HepG2 (cell line): ENCODE data around the gene PAIP1. TPM values are rescaled to one million over a fixed set of nuclear protein-coding genes. Genes with fewer than 3 reads are reported as not detected.

ENCODE experiments used
- AGO1 ChIP-seq: fragments of 200-400 bp; formaldehyde crosslinking; IDR thresholded peaks from 2 replicates; pipeline ENCODE4 v1.6.1; 2017; ENCODE audit warnings: mild to moderate bottlenecking, low read depth, low read length, moderate library complexity; ENCODE audit not compliant: poor library complexity, severe bottlenecking
- AKAP8 ChIP-seq: sonication (generic); formaldehyde crosslinking; IDR thresholded peaks from 2 replicates; pipeline ENCODE4 v1.5.1; 2020; ENCODE audit warnings: mild to moderate bottlenecking, missing genetic modification reagents
- CBX5 ChIP-seq: sonication (generic); formaldehyde crosslinking; IDR thresholded peaks from 2 replicates; pipeline ENCODE4 v1.4.0; 2020; ENCODE audit warnings: missing genetic modification reagents, borderline replicate concordance
- GABPB1 ChIP-seq: IDR thresholded peaks from 2 replicates; pipeline ENCODE4 v1.6.1; 2016; ENCODE audit warnings: mild to moderate bottlenecking, missing genetic modification reagents, moderate library complexity, missing compliant biosample characterization
- HNRNPUL1 ChIP-seq: fragments of 200-400 bp; formaldehyde crosslinking; IDR thresholded peaks from 2 replicates; pipeline ENCODE4 v1.6.1; 2017; ENCODE audit warnings: low read depth, mild to moderate bottlenecking, low read length, moderate library complexity
- KAT8 ChIP-seq: IDR thresholded peaks from 2 replicates; pipeline ENCODE4 v1.6.1; 2016; ENCODE audit warnings: missing genetic modification reagents, missing compliant biosample characterization
- KDM2A ChIP-seq: sonication (generic); formaldehyde crosslinking; IDR thresholded peaks from 2 replicates; pipeline ENCODE4 v1.4.0; 2020; ENCODE audit warnings: low read depth, missing genetic modification reagents, borderline replicate concordance
- MIER3 ChIP-seq: IDR thresholded peaks from 2 replicates; pipeline ENCODE4 v1.6.1; 2016; ENCODE audit warnings: missing compliant biosample characterization, borderline replicate concordance
- MIXL1 ChIP-seq: IDR thresholded peaks from 2 replicates; pipeline ENCODE4 v1.6.1; 2016
- RARG ChIP-seq: sonication (generic); formaldehyde crosslinking; IDR thresholded peaks from 2 replicates; pipeline ENCODE4 v1.4.0; 2020; ENCODE audit warnings: low read depth, mild to moderate bottlenecking, missing genetic modification reagents
- SMAD9 ChIP-seq: sonication (generic); formaldehyde crosslinking; IDR thresholded peaks from 2 replicates; pipeline ENCODE4 v1.5.1; 2020; ENCODE audit warnings: mild to moderate bottlenecking, missing genetic modification reagents
- ZFP90 ChIP-seq: sonication (generic); formaldehyde crosslinking; IDR thresholded peaks from 2 replicates; pipeline ENCODE4 v1.8.0; 2022; ENCODE audit warnings: missing genetic modification reagents, mild to moderate bottlenecking, inconsistent platforms, borderline replicate concordance
- ZNF124 ChIP-seq: sonication (generic); formaldehyde crosslinking; IDR thresholded peaks from 2 replicates; pipeline ENCODE4 v1.4.0; 2020; ENCODE audit warnings: missing genetic modification reagents
- ZNF232 ChIP-seq: sonication (generic); formaldehyde crosslinking; IDR thresholded peaks from 2 replicates; pipeline ENCODE4 v1.4.0; 2020; ENCODE audit warnings: missing genetic modification reagents, borderline replicate concordance
- ZNF263 ChIP-seq: sonication (generic); formaldehyde crosslinking; IDR thresholded peaks from 2 replicates; pipeline ENCODE4 v1.4.0; 2020; ENCODE audit warnings: missing genetic modification reagents
- ZNF343 ChIP-seq: sonication (generic); formaldehyde crosslinking; IDR thresholded peaks from 2 replicates; pipeline ENCODE4 v1.4.0; 2020; ENCODE audit warnings: mild to moderate bottlenecking, missing genetic modification reagents
- polyA plus RNA-seq, 8 experiments: library from polyadenylated mRNA; depleted of rRNA in 3 of 8; stranded (reverse) in 7 of 8; unstranded in 1 of 8; fragments of >200 nt; fragmentation: Illumina TruSeq in 4 of 8; extraction: Trizol in 4 of 8; gene quantifications; 2 replicates each; pipeline versions ENCODE4 v1.2.1 to v1.2.3, GENCODE V29; 2011 to 2016; ENCODE audit warnings: low read depth in 4 of 8, missing spikeins in 1 of 8, mixed read lengths in 1 of 8; ENCODE audit not compliant: insufficient read depth in 1 of 8
- total RNA-seq, 5 experiments: library from RNA; depleted of rRNA; stranded (reverse); fragments of >200 nt; fragmentation: Illumina TruSeq; extraction: Trizol; gene quantifications; 2 replicates each; pipeline ENCODE4 v1.2.3, GENCODE V29; 2016; ENCODE audit warnings: low read depth in 1 of 5
- TF ChIP-seq, protein P1 (sequence below), 2 experiments: sonication (generic) in 1 of 2; formaldehyde crosslinking in 1 of 2; IDR thresholded peaks; 2 replicates each; pipeline versions ENCODE4 v1.4.0 to v1.6.1; 2018 to 2020; ENCODE audit warnings: missing genetic modification reagents in 2 of 2, borderline replicate concordance in 1 of 2, low read depth in 1 of 2, mild to moderate bottlenecking in 1 of 2, missing biosample characterization in 1 of 2
- TF ChIP-seq, protein P2 (sequence below): sonication (generic); formaldehyde crosslinking; IDR thresholded peaks from 2 replicates; pipeline ENCODE4 v1.4.0; 2020; ENCODE audit warnings: mild to moderate bottlenecking, missing genetic modification reagents
- TF ChIP-seq, protein P3 (sequence below): IDR thresholded peaks from 2 replicates; pipeline ENCODE4 v1.6.1; 2016; ENCODE audit warnings: low read depth, borderline replicate concordance
- TF ChIP-seq, protein P4 (sequence below): sonication (generic); formaldehyde crosslinking; IDR thresholded peaks from 2 replicates; pipeline ENCODE4 v1.4.0; 2020; ENCODE audit warnings: missing genetic modification reagents
- TF ChIP-seq, protein P5 (sequence below): IDR thresholded peaks from 2 replicates; pipeline ENCODE4 v1.6.1; 2012; ENCODE audit warnings: inconsistent platforms
- TF ChIP-seq, protein P6 (sequence below): sonication (generic); formaldehyde crosslinking; IDR thresholded peaks from 2 replicates; pipeline ENCODE4 v1.5.1; 2020; ENCODE audit warnings: missing genetic modification reagents, mild to moderate bottlenecking, borderline replicate concordance

Gene PAIP1
- total and polyA plus RNA-seq, 2 of the 13 experiments (the other 11 are each of a cell fraction or from before 2014, with no cell fraction given) = 96.6 to 116 TPM

DNA sequence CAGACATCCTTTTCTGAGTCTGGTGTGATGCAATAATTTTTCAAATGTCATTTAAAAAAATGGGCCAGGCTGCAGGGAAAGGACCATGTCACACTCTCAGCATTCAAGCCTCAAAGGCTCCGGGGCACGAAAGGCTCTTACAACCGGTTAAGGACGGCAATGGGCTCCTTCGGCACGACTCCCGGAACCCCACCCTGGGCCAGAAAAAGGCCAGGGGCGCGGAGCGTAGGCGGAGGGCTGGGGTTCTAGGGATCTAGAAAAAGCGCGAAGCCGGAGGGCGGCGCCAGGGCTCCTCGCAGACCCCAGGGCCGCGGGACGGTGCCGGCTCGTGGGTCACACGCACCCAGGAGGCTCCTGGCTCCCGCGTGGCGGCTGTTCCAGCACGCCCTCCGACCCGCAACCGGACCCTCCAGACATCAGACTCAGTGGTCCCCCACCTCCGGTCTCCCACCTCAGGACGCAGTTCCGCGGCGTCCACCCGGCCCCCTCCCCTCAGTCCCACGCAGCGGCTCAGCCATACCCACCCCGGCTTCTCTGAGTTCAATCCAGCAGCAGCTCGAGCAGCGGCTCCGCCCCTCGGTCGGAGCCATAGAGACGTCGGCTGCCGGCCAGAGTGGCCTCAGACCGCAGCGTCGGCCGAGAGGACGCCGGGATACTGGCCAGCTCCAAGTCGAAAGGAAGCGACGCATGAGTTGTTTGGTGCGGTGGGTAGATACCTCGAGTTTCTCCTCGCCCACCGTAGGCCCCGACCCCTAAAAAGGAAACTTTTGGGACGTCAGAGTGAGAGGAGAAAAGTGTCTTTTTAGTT, 73.4 kb downstream of the PAIP1 start, which contains the start of gene TMEM267 (continued):
- TF ChIP-seq SMAD9 (CRISPR knock-in tag) (no peak), ZNF343 (CRISPR knock-in tag) (no peak; the same call in 1 of the 2 replicates), AKAP8 (no peak), GABPB1 (peak; percentile 87), ZNF232 (no peak), MIXL1 (no peak), CBX5 (CRISPR knock-in tag) (0 out of 2 replicates have a peak, but pooled peaks have one; percentile 43), MIER3 (0 out of 2 replicates have a peak, but pooled peaks have one; percentile 19), ZNF263 (no peak), ZNF124 (no peak; the same call in 1 of the 2 replicates), ZFP90 (CRISPR knock-in tag) (no peak; the same call in 1 of the 2 replicates), KDM2A (CRISPR knock-in tag) (peak; percentile 83), RARG (CRISPR knock-in tag) (no peak), HNRNPUL1 (no peak), AGO1 (peak; percentile 82), KAT8 (CRISPR knock-in tag) (peak; percentile 90)
- TF ChIP-seq, protein P1, sequence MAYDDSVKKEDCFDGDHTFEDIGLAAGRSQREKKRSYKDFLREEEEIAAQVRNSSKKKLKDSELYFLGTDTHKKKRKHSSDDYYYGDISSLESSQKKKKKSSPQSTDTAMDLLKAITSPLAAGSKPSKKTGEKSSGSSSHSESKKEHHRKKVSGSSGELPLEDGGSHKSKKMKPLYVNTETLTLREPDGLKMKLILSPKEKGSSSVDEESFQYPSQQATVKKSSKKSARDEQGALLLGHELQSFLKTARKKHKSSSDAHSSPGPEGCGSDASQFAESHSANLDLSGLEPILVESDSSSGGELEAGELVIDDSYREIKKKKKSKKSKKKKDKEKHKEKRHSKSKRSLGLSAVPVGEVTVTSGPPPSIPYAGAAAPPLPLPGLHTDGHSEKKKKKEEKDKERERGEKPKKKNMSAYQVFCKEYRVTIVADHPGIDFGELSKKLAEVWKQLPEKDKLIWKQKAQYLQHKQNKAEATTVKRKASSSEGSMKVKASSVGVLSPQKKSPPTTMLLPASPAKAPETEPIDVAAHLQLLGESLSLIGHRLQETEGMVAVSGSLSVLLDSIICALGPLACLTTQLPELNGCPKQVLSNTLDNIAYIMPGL (CRISPR knock-in tag; IDR thresholded peaks at IDR 0.05; ENCODE audit: borderline replicate concordance in 1 of 2, low read depth in 1 of 2) = peak in 1 of 2 experiments; percentile 60; a peak in 1 of 4 replicates
- TF ChIP-seq, protein P2, sequence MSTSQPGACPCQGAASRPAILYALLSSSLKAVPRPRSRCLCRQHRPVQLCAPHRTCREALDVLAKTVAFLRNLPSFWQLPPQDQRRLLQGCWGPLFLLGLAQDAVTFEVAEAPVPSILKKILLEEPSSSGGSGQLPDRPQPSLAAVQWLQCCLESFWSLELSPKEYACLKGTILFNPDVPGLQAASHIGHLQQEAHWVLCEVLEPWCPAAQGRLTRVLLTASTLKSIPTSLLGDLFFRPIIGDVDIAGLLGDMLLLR (CRISPR knock-in tag) = peak; percentile 83; the same call in 1 of the 2 replicates
- TF ChIP-seq, protein P3, sequence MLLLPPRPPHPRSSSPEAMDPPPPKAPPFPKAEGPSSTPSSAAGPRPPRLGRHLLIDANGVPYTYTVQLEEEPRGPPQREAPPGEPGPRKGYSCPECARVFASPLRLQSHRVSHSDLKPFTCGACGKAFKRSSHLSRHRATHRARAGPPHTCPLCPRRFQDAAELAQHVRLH (CRISPR knock-in tag) = 0 out of 2 replicates have a peak, but pooled peaks have one; percentile 19
- TF ChIP-seq, protein P4, sequence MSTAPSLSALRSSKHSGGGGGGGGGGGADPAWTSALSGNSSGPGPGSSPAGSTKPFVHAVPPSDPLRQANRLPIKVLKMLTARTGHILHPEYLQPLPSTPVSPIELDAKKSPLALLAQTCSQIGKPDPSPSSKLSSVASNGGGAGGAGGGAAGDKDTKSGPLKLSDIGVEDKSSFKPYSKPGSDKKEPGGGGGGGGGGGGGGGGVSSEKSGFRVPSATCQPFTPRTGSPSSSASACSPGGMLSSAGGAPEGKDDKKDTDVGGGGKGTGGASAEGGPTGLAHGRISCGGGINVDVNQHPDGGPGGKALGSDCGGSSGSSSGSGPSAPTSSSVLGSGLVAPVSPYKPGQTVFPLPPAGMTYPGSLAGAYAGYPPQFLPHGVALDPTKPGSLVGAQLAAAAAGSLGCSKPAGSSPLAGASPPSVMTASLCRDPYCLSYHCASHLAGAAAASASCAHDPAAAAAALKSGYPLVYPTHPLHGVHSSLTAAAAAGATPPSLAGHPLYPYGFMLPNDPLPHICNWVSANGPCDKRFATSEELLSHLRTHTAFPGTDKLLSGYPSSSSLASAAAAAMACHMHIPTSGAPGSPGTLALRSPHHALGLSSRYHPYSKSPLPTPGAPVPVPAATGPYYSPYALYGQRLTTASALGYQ (CRISPR knock-in tag) = 0 out of 2 replicates have a peak, but pooled peaks have one; percentile 16
- TF ChIP-seq, protein P5, sequence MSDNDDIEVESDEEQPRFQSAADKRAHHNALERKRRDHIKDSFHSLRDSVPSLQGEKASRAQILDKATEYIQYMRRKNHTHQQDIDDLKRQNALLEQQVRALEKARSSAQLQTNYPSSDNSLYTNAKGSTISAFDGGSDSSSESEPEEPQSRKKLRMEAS = peak; percentile 73
- TF ChIP-seq, protein P6, sequence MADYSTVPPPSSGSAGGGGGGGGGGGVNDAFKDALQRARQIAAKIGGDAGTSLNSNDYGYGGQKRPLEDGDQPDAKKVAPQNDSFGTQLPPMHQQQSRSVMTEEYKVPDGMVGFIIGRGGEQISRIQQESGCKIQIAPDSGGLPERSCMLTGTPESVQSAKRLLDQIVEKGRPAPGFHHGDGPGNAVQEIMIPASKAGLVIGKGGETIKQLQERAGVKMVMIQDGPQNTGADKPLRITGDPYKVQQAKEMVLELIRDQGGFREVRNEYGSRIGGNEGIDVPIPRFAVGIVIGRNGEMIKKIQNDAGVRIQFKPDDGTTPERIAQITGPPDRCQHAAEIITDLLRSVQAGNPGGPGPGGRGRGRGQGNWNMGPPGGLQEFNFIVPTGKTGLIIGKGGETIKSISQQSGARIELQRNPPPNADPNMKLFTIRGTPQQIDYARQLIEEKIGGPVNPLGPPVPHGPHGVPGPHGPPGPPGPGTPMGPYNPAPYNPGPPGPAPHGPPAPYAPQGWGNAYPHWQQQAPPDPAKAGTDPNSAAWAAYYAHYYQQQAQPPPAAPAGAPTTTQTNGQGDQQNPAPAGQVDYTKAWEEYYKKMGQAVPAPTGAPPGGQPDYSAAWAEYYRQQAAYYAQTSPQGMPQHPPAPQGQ (CRISPR knock-in tag) = no peak
